ENCODE measurements around the gene STC2. TPM values are rescaled to one million over a fixed set of nuclear protein-coding genes. Genes with fewer than 3 reads are reported as not detected.
A peak's percentile ranks its signal among the peaks of the same experiment; 100 is the strongest.

Gene STC2
- total RNA-seq, 2 experiments from 2014 or later: 31.5 to 49.6 TPM

- Mint-ChIP-seq H3K27me3 (peaks cover 28% of the 10 kb centered on the region), H3K36me3 (ENCODE audit: low read depth) (peaks cover 60% of the 10 kb centered on the region), H3K4me1 (no peaks in the 10 kb centered on the region), H3K9me3 (ENCODE audit: low read depth) (no peaks in the 10 kb centered on the region), H3K27ac (no peak overlapping the region), H3K4me3 (no peak overlapping the region)
- ChIA-PET POLR2A (no interaction called here), CTCF (no interaction called here)
- ATAC-seq: no peak
- DNase-seq: no peak
- intact Hi-C loops (cut with DNase I, micrococcal nuclease): no loop called here
Measured at GRCh38 chr5:173318330-173318729, 9.9 kb downstream of the STC2 start.

- no peak for ATAC-seq
Measured at GRCh38 chr5:173317852-173318251, 10.4 kb downstream of the STC2 start.

GRCh38 chr5:173317091-173317730, 11.0 kb downstream of the STC2 start:
- H3K4me3 Mint-ChIP-seq: no peak overlapping the region

More at GRCh38 chr5:173317852-173318251, 10.4 kb downstream of the STC2 start:
- no peak overlapping the region for H3K27ac Mint-ChIP-seq
- DNase-seq: no peak
- no peaks in the 10 kb centered on the region for H3K4me1 Mint-ChIP-seq
- H3K36me3 Mint-ChIP-seq (ENCODE audit: low read depth): peaks cover 55% of the 10 kb centered on the region
- intact Hi-C loops (cut with DNase I, micrococcal nuclease): no loop called here
- no peak overlapping the region for H3K4me3 Mint-ChIP-seq
- no peaks in the 10 kb centered on the region for H3K9me3 Mint-ChIP-seq (ENCODE audit: low read depth)
- H3K27me3 Mint-ChIP-seq: peaks cover 29% of the 10 kb centered on the region
- CTCF ChIA-PET: no interaction called here
- POLR2A ChIA-PET: no interaction called here

GRCh38 chr5:173316339-173317020, 11.7 kb downstream of the STC2 start:
- Mint-ChIP-seq H3K27me3 (peaks cover 40% of the 10 kb centered on the region), H3K9me3 (ENCODE audit: low read depth) (no peaks in the 10 kb centered on the region), H3K4me3 (no peak overlapping the region), H3K27ac (no peak overlapping the region), H3K36me3 (ENCODE audit: low read depth) (peaks cover 42% of the 10 kb centered on the region), H3K4me1 (no peaks in the 10 kb centered on the region)
- ChIA-PET CTCF (interaction anchor here (0.6 to 1.1 kb wide), 4 partner anchors 21 to 629 kb away, joined by 3 to 5 read pairs (median 3); no protein-coding TSS in a partner anchor), POLR2A (interaction anchor here (0.6 kb wide), 1 partner anchor 247 kb away, joined by 4 read pairs; no protein-coding TSS in a partner anchor)
- intact Hi-C loops (cut with DNase I, micrococcal nuclease): no loop called here
- ATAC-seq (no peak), DNase-seq (no peak)

More at GRCh38 chr5:173317091-173317730, 11.0 kb downstream of the STC2 start:
- intact Hi-C loops (cut with DNase I, micrococcal nuclease): no loop called here
- Mint-ChIP-seq H3K4me1 (no peaks in the 10 kb centered on the region), H3K27me3 (peaks cover 32% of the 10 kb centered on the region), H3K36me3 (ENCODE audit: low read depth) (peaks cover 49% of the 10 kb centered on the region), H3K27ac (no peak overlapping the region), H3K9me3 (ENCODE audit: low read depth) (no peaks in the 10 kb centered on the region)
- ChIA-PET POLR2A (no interaction called here), CTCF (interaction anchor here (0.6 to 0.7 kb wide), 2 partner anchors 340 to 629 kb away, joined by 3 read pairs; no protein-coding TSS in a partner anchor)
- ATAC-seq (no peak), DNase-seq (no peak)

GRCh38 chr5:173315495-173316338, 12.5 kb downstream of the STC2 start:
- Mint-ChIP-seq H3K36me3 (ENCODE audit: low read depth) (peaks cover 35% of the 10 kb centered on the region), H3K4me3 (no peak overlapping the region), H3K4me1 (no peaks in the 10 kb centered on the region), H3K9me3 (ENCODE audit: low read depth) (no peaks in the 10 kb centered on the region), H3K27me3 (peaks cover 39% of the 10 kb centered on the region), H3K27ac (no peak overlapping the region)
- intact Hi-C loops (cut with DNase I, micrococcal nuclease): no loop called here
- DNase-seq: peak; percentile 51
- CTCF ChIA-PET: interaction anchor here (0.7 to 1.1 kb wide), 2 partner anchors 20 to 21 kb away, joined by 3 to 5 read pairs; no protein-coding TSS in a partner anchor
- peak; percentile 55 for ATAC-seq
- POLR2A ChIA-PET: no interaction called here

GRCh38 chr5:173314166-173314952, 13.9 kb downstream of the STC2 start:
- Mint-ChIP-seq H3K4me1 (no peaks in the 10 kb centered on the region), H3K36me3 (ENCODE audit: low read depth) (peaks cover 22% of the 10 kb centered on the region), H3K27me3 (peaks cover 34% of the 10 kb centered on the region), H3K4me3 (no peak overlapping the region), H3K9me3 (ENCODE audit: low read depth) (no peaks in the 10 kb centered on the region), H3K27ac (no peak overlapping the region)
- ChIA-PET CTCF (no interaction called here), POLR2A (no interaction called here)
- ATAC-seq (peak; percentile 40), DNase-seq (no peak)
- intact Hi-C loops (cut with DNase I, micrococcal nuclease): no loop called here

GRCh38 chr5:173313351-173313801, 14.8 kb downstream of the STC2 start:
- intact Hi-C loops (cut with DNase I, micrococcal nuclease): no loop called here
- H3K27ac Mint-ChIP-seq: no peak overlapping the region
- no peak for DNase-seq
- peaks cover 1% of the 10 kb centered on the region for H3K9me3 Mint-ChIP-seq (ENCODE audit: low read depth)
- CTCF ChIA-PET: interaction anchor here (1.4 kb wide), 1 partner anchor 302 kb away, joined by 3 read pairs; no protein-coding TSS in a partner anchor
- H3K27me3 Mint-ChIP-seq: peaks cover 35% of the 10 kb centered on the region
- peaks cover 14% of the 10 kb centered on the region for H3K36me3 Mint-ChIP-seq (ENCODE audit: low read depth)
- no peaks in the 10 kb centered on the region for H3K4me1 Mint-ChIP-seq
- POLR2A ChIA-PET: no interaction called here
- no peak overlapping the region for H3K4me3 Mint-ChIP-seq
- no peak for ATAC-seq

- no peak for ATAC-seq
- Mint-ChIP-seq H3K27ac (no peak overlapping the region), H3K9me3 (ENCODE audit: low read depth) (peaks cover 5% of the 10 kb centered on the region), H3K4me1 (no peaks in the 10 kb centered on the region), H3K36me3 (ENCODE audit: low read depth) (peaks cover 9% of the 10 kb centered on the region), H3K4me3 (no peak overlapping the region), H3K27me3 (peaks cover 30% of the 10 kb centered on the region)
- no peak for DNase-seq
- ChIA-PET POLR2A (no interaction called here), CTCF (interaction anchor here (0.6 to 2.0 kb wide), 3 partner anchors 19 to 1478 kb away, joined by 3 to 7 read pairs (median 3); no protein-coding TSS in a partner anchor)
- intact Hi-C loops (cut with DNase I, micrococcal nuclease): no loop called here
Measured at GRCh38 chr5:173312821-173313220, 15.4 kb downstream of the STC2 start.

- ATAC-seq: no peak
- intact Hi-C loops (cut with DNase I, micrococcal nuclease): no loop called here
- CTCF ChIA-PET: interaction anchor here (0.6 to 2.0 kb wide), 6 partner anchors 15 to 1478 kb away, joined by 3 to 7 read pairs (median 3); no protein-coding TSS in a partner anchor
- H3K9me3 Mint-ChIP-seq (ENCODE audit: low read depth): peaks cover 5% of the 10 kb centered on the region
- H3K36me3 Mint-ChIP-seq (ENCODE audit: low read depth): peaks cover under 1% of the 10 kb centered on the region
- DNase-seq: no peak
- POLR2A ChIA-PET: interaction anchor here (0.5 to 0.6 kb wide), 2 partner anchors 252 to 325 kb away, joined by 3 to 6 read pairs; no protein-coding TSS in a partner anchor
- H3K27ac Mint-ChIP-seq: no peak overlapping the region
- H3K4me3 Mint-ChIP-seq: no peak overlapping the region
- peaks cover 32% of the 10 kb centered on the region for H3K27me3 Mint-ChIP-seq
- H3K4me1 Mint-ChIP-seq: no peaks in the 10 kb centered on the region
Measured at GRCh38 chr5:173311818-173312585, 16.2 kb downstream of the STC2 start.
